SK-N-SH (cell line): ENCODE measurements around the gene CAMK4.

Experiments
- CTCF ChIP-seq: fragments of 200-600 bp; sonication (generic); IDR thresholded peaks from 2 replicates; pipeline ENCODE4 v1.6.1; 2017; ENCODE audit warnings: antibody characterized with exemption, mild to moderate bottlenecking, moderate library complexity
- ELF1 ChIP-seq: IDR thresholded peaks from 2 replicates; pipeline ENCODE4 v1.4.0; 2012
- EP300 ChIP-seq, 2 experiments: IDR thresholded peaks; 2 replicates each; pipeline versions ENCODE4 v1.4.0 to v1.6.1; 2012; ENCODE audit warnings: borderline replicate concordance in 1 of 2, low read depth in 1 of 2, low read length in 1 of 2
- EZH2phosphoT487 ChIP-seq: fragments of 200-600 bp; sonication (generic); IDR thresholded peaks from 2 replicates; pipeline ENCODE4 v1.6.1; 2017; ENCODE audit warnings: low read depth, mixed run types, mild to moderate bottlenecking, antibody characterized with exemption, moderate library complexity, borderline replicate concordance
- MAX ChIP-seq: IDR thresholded peaks from 2 replicates; pipeline ENCODE4 v1.4.0; 2012; ENCODE audit warnings: low read depth
- PBX3 ChIP-seq: IDR thresholded peaks from 2 replicates; pipeline ENCODE4; 2012
- POLR2AphosphoS5 ChIP-seq: IDR thresholded peaks from 2 replicates; pipeline ENCODE4 v1.6.1; 2012; ENCODE audit warnings: low read depth, low read length
- RAD21 ChIP-seq: IDR thresholded peaks from 2 replicates; pipeline ENCODE4 v1.6.1; 2012; ENCODE audit warnings: mild to moderate bottlenecking, low read length
- REST ChIP-seq: IDR thresholded peaks from 2 replicates; pipeline ENCODE4 v1.6.1; 2012; ENCODE audit warnings: mild to moderate bottlenecking, low read depth, low read length, moderate library complexity
- USF2 ChIP-seq: fragments of 150-350 bp; IDR thresholded peaks from 2 replicates; pipeline ENCODE4 v1.6.1; 2017; ENCODE audit warnings: antibody characterized with exemption, low read length, low read depth, borderline replicate concordance
- YY1 ChIP-seq: IDR thresholded peaks from 2 replicates; pipeline ENCODE4 v1.4.0; 2012; ENCODE audit warnings: low read depth, mild to moderate bottlenecking
- ZBTB33 ChIP-seq: IDR thresholded peaks from 2 replicates; pipeline ENCODE4 v1.4.0; 2012; ENCODE audit warnings: low read depth, borderline replicate concordance

GRCh38 chr5:111377306-111377705, 153.1 kb downstream of the CAMK4 start:
- TF ChIP-seq POLR2AphosphoS5 (no peak), CTCF (no peak), USF2 (no peak), YY1 (no peak), PBX3 (no peak), REST (no peak), EZH2phosphoT487 (no peak), ELF1 (no peak), ZBTB33 (no peak), RAD21 (no peak), EP300 (IDR thresholded peaks at IDR 0.05; ENCODE audit: borderline replicate concordance in 1 of 2, low read depth in 1 of 2, low read length in 1 of 2) (no peak), MAX (no peak)
